H1 (cell line): ENCODE results near the gene CDK19. TPM values are rescaled to one million over a fixed set of nuclear protein-coding genes. Genes with fewer than 3 reads are reported as not detected.

Experiments
- CTBP2 ChIP-seq: IDR thresholded peaks from 2 replicates; pipeline ENCODE4 v1.7.0; 2011; ENCODE audit warnings: borderline replicate concordance, mild to moderate bottlenecking, moderate library complexity, mixed read lengths, low read length; ENCODE audit not compliant: insufficient read depth, insufficient read length
- EGR1 ChIP-seq: IDR thresholded peaks from 2 replicates; pipeline ENCODE4 v1.6.1; 2011; ENCODE audit warnings: low read depth, low read length, borderline replicate concordance
- MAFK ChIP-seq: IDR thresholded peaks from 2 replicates; pipeline ENCODE4 v1.6.1; 2012; ENCODE audit warnings: low read depth, mild to moderate bottlenecking, improper control_type of control experiment, low read length
- TCF12 ChIP-seq: IDR thresholded peaks from 2 replicates; pipeline ENCODE4 v1.6.1; 2011; ENCODE audit warnings: low read depth, mild to moderate bottlenecking, low read length
- polyA plus RNA-seq, 7 experiments: library from polyadenylated mRNA; depleted of rRNA in 3 of 7; stranded (reverse) in 5 of 7; unstranded in 2 of 7; fragments of >200 nt in 5 of 7; fragments of 200-250 nt in 2 of 7; gene quantifications; 1 replicate in 5 of 7; 2 replicates in 1 of 7; 4 replicates in 1 of 7; pipeline versions ENCODE4 v1.2.1 to v1.2.3, GENCODE V29; 2011 to 2013; ENCODE audit warnings: missing spikeins in 2 of 7, mixed read lengths in 2 of 7
- total RNA-seq: library from RNA; stranded (reverse); fragmentation: NEBNext Ultra II Directional; extraction: Animal tissue kit (Norgen Biotek cat#: 25700); gene quantifications from 2 replicates; pipeline ENCODE4 v1.2.1, GENCODE V29; 2021

Gene CDK19
- total and polyA plus RNA-seq, 2 of the 8 experiments (the other 6 are each of a cell fraction or from before 2014, with no cell fraction given): 4.9 to 12.6 TPM

- no peak for TF ChIP-seq MAFK
- TF ChIP-seq CTBP2: no peak
- no peak for TF ChIP-seq TCF12
- TF ChIP-seq EGR1: no peak
These were observed 207.1 kb downstream of the CDK19 start (continued) for GRCh38 chr6:110608151-110608550.
